ENCODE data around the gene IQSEC1.

- TF ChIP-seq GATA3 (IDR thresholded peaks at IDR 0.05; ENCODE audit: low read depth, low read length) (no peak), GATA2 (IDR thresholded peaks at IDR 0.05; ENCODE audit: low read depth, low read length) (no peak)
Measured at GRCh38 chr3:12999147-13000140, 73.8 kb downstream of the IQSEC1 start.
